ENCODE measurements around the gene RAB3A.
"Not testable (repeated sequence)": the region's sequence is repeated elsewhere in the genome, so short reads cannot be mapped to it uniquely, and the experiment has no call there.

The RAB3A gene

DNA sequence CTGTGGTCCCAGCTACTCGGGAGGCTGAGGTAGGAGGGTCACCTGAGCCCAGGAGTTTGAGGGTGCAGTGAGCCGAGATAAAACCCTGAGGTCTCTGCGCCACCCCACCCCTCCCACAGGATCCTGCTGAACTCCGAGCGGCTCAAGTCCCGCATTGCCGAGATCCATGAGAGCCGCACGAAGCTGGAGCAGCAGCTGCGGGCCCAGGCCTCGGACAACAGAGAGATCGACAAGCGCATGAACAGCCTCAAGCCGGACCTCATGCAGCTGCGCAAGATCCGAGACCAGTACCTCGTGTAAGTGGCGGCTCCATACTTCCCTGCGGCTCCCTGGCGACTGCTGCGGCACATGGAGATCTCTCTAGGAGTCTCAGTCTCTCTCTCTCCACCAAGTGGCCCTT is 36.8 kb downstream of the RAB3A start:
- no peaks in the 10 kb centered on the region for H3K27me3 ChIP-seq (ENCODE audit: control insufficient read depth in 1 of 2, insufficient read depth in 2 of 2, low read length in 2 of 2)
- H3K36me3 ChIP-seq (ENCODE audit: control insufficient read depth in 2 of 2, insufficient read depth in 2 of 2, low read length in 2 of 2), result peaks cover 28 to 33% of the 10 kb centered on the region in 2 donors
- H3K4me1 ChIP-seq (ENCODE audit: control insufficient read depth, insufficient read depth, low read length), result no peaks in the 10 kb centered on the region
- H3K4me3 ChIP-seq (ENCODE audit: low read length in 2 of 2), result no peak overlapping the region
- no peaks in the 10 kb centered on the region for H3K9me3 ChIP-seq (ENCODE audit: control insufficient read depth in 2 of 2, low read length in 2 of 2)
- H3K27ac ChIP-seq (ENCODE audit: low read length), result no peak overlapping the region
- H3K9ac ChIP-seq (ENCODE audit: low read length in 2 of 2), result no peak overlapping the region

DNA sequence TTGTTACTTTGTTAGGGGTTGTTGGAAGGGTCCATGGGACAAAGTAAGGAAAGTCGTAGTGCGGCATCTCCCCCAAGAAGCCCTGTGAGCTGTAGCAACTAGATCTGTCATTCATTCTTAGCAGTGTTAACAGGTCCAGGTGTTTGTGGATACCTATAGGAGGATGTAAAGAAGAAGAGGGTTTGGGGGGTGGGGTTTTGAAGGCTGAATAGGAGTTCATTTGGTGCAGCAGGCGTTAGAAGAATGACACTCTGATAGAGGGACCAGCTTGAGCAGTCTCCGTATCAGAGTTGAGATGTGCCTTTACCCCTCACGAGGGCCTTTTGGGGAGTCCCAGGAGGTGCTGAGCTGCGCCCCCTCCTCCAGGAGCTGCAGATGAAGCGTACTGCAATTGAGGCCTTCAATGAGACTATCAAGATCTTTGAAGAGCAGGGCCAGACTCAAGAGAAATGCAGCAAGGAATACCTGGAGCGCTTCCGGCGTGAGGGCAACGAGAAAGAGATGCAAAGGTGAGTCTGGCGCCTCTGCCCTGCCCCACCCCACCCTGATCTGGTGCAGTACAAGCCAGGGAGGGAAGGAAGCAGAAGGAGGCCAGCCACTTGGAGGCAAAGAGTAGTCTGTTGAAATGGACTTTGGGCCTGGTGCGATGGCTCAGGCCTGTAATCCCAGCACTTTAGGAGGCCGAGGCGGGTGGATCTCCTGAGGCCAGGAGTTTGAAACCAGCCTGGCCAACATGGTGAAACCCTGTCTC is 37.9 kb downstream of the RAB3A start:
- no peak overlapping the region for H3K4me3 ChIP-seq (ENCODE audit: low read length in 2 of 2)
- no peaks in the 10 kb centered on the region for H3K27me3 ChIP-seq (ENCODE audit: control insufficient read depth in 1 of 2, insufficient read depth in 2 of 2, low read length in 2 of 2)
- H3K36me3 ChIP-seq (ENCODE audit: control insufficient read depth in 2 of 2, insufficient read depth in 2 of 2, low read length in 2 of 2), result peaks cover 31 to 33% of the 10 kb centered on the region in 2 donors
- H3K9me3 ChIP-seq (ENCODE audit: control insufficient read depth in 2 of 2, low read length in 2 of 2), result no peaks in the 10 kb centered on the region
- peaks cover 8% of the 10 kb centered on the region for H3K4me1 ChIP-seq (ENCODE audit: control insufficient read depth, insufficient read depth, low read length)
- no peak overlapping the region for H3K27ac ChIP-seq (ENCODE audit: low read length)
- H3K9ac ChIP-seq (ENCODE audit: low read length in 2 of 2), result no peak overlapping the region

DNA sequence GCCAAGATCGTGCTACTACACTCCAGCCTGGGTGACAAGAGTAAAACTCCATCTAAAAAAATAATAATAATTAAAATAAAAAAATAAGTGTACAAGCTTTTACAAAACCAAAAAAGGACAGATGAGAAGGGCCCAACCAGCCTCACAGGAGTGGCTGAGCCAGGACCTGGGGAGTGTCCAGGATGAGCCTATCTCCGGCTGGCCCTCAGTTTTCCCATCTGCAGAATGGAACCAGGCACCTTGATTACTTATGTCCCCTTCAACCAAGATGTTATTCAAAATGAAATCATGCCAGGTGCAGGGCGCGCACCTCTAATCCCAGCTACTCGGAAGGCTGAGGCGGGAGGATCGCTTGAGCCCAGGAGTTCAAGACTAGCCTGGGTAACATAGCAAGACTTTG is 39.8 kb downstream of the RAB3A start:
- Histone ChIP-seq H3K27ac (ENCODE audit: low read length) (no peak overlapping the region), H3K36me3 (ENCODE audit: control insufficient read depth in 2 of 2, insufficient read depth in 2 of 2, low read length in 2 of 2) (peaks cover 28 to 30% of the 10 kb centered on the region in 2 donors), H3K9ac (ENCODE audit: low read length in 2 of 2) (no peak overlapping the region), H3K9me3 (ENCODE audit: control insufficient read depth in 2 of 2, low read length in 2 of 2) (no peaks in the 10 kb centered on the region), H3K4me3 (ENCODE audit: low read length in 2 of 2) (no peak overlapping the region), H3K27me3 (ENCODE audit: control insufficient read depth in 1 of 2, insufficient read depth in 2 of 2, low read length in 2 of 2) (no peaks in the 10 kb centered on the region), H3K4me1 (ENCODE audit: control insufficient read depth, insufficient read depth, low read length) (peaks cover 17% of the 10 kb centered on the region)

DNA sequence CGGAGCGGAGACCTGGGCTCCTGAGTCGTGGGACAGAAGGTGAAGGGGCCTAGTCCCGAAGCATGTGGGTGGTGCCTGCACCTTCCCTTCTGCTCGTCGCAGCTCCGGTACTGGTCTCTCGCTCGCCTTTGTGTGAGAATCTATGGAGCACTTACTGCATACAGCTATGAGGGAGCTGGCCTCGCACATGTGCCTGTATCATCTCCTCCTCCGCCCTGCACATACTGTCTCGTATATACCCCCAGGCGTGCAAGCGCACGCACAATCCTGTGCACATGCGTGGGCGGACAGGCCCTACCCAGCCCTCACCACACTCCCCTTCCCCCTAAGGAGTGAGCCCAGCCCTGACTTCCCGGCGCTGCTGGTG is 42.2 kb downstream of the RAB3A start:
- Histone ChIP-seq H3K36me3 (ENCODE audit: control insufficient read depth in 2 of 2, insufficient read depth in 2 of 2, low read length in 2 of 2) (peaks cover 24 to 25% of the 10 kb centered on the region in 2 donors), H3K27me3 (ENCODE audit: control insufficient read depth in 1 of 2, insufficient read depth in 2 of 2, low read length in 2 of 2) (no peaks in the 10 kb centered on the region), H3K9ac (ENCODE audit: low read length in 2 of 2) (peak overlapping the region; percentile 31 to 42), H3K9me3 (ENCODE audit: control insufficient read depth in 2 of 2, low read length in 2 of 2) (no peaks in the 10 kb centered on the region), H3K27ac (ENCODE audit: low read length) (no peak overlapping the region), H3K4me1 (ENCODE audit: control insufficient read depth, insufficient read depth, low read length) (peaks cover 32% of the 10 kb centered on the region), H3K4me3 (ENCODE audit: low read length in 2 of 2) (peak overlapping the region; percentile 29 to 69)

DNA sequence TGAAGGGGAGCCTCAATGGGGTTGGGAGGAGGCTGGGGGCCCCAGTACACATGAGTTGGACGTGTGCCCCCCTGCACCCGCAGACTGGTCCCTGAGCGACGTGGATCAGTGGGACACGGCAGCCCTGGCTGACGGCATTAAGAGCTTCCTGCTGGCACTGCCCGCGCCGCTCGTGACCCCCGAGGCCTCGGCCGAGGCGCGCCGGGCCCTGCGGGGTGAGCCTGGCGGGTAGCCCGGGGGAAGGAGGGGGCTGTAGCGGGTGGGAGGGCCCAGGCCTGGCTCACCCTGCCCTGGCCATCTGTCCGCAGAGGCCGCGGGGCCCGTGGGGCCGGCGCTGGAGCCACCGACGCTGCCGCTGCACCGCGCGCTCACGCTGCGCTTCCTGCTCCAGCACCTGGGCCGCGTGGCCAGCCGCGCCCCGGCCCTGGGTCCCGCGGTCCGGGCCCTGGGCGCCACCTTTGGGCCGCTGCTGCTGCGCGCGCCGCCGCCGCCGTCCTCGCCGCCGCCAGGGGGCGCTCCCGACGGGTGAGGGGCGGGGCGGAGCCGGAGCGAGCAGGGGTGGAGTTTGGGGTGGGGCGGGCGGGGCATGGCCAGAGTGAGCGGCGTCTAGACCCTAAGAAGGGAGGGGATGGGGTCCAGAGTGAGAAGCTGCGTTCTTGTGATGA is 42.7 kb downstream of the RAB3A start:
- Histone ChIP-seq H3K36me3 (ENCODE audit: control insufficient read depth in 2 of 2, insufficient read depth in 2 of 2, low read length in 2 of 2) (peaks cover 22 to 24% of the 10 kb centered on the region in 2 donors), H3K4me1 (ENCODE audit: control insufficient read depth, insufficient read depth, low read length) (peaks cover 37% of the 10 kb centered on the region), H3K4me3 (ENCODE audit: low read length in 2 of 2) (peak overlapping the region; percentile 29 to 69), H3K27me3 (ENCODE audit: control insufficient read depth in 1 of 2, insufficient read depth in 2 of 2, low read length in 2 of 2) (no peaks in the 10 kb centered on the region), H3K27ac (ENCODE audit: low read length) (peak overlapping the region; percentile 58), H3K9ac (ENCODE audit: low read length in 2 of 2) (peak overlapping the region; percentile 42 to 55), H3K9me3 (ENCODE audit: control insufficient read depth in 2 of 2, low read length in 2 of 2) (no peaks in the 10 kb centered on the region)

DNA sequence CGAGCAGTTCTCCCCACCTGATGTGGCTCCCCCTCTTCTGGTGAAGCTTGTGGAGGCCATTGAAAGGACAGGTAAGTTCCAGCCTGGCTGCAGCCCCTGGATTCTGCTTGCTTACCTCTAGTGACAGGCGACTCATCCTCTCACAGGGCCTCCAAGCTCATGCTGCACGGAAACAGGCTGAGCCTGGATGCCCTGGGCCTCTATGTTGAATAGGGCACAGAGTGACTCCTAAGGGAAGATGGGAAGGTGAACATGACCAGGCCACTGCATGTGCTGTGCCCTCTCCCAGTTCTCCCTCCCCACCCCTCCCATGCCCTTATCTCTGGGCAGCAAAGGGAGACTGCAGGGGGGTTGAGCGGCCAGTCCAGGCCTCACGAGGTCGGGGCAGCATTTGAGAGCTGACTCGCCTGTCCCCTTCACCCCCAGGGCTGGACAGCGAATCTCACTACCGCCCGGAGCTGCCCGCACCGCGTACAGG is 43.3 kb downstream of the RAB3A start:
- Histone ChIP-seq H3K4me3 (ENCODE audit: low read length in 2 of 2) (peak overlapping the region in 1 of 2 donors; percentile 64), H3K27me3 (ENCODE audit: control insufficient read depth in 1 of 2, insufficient read depth in 2 of 2, low read length in 2 of 2) (no peaks in the 10 kb centered on the region), H3K4me1 (ENCODE audit: control insufficient read depth, insufficient read depth, low read length) (peaks cover 42% of the 10 kb centered on the region), H3K27ac (ENCODE audit: low read length) (peak overlapping the region; percentile 58), H3K9me3 (ENCODE audit: control insufficient read depth in 2 of 2, low read length in 2 of 2) (no peaks in the 10 kb centered on the region), H3K36me3 (ENCODE audit: control insufficient read depth in 2 of 2, insufficient read depth in 2 of 2, low read length in 2 of 2) (peaks cover 17 to 18% of the 10 kb centered on the region in 2 donors), H3K9ac (ENCODE audit: low read length in 2 of 2) (peak overlapping the region; percentile 29 to 55)

DNA sequence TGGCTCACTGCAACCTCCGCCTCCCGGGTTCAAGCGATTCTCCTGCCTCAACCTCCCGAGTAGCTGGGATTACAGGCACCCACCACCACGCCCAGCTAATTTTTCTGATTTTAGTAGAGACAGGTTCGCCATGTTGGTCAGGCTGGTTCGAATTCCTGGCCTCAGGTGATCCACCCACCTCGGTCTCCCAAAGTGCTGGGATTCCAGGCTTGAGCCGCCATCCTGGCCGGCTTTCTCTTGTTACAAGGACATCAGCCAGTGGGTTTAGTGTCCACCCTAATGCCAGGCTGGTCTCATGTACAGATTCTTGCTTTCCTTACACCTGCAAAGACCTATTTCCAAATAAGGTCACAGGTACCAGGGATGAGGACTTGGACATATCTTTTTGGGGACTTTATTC is 44.0 kb downstream of the RAB3A start:
- H3K4me1 ChIP-seq (ENCODE audit: control insufficient read depth, insufficient read depth, low read length), result peaks cover 46% of the 10 kb centered on the region
- H3K4me3 ChIP-seq (ENCODE audit: low read length in 2 of 2), result no peak overlapping the region
- H3K36me3 ChIP-seq (ENCODE audit: control insufficient read depth in 2 of 2, insufficient read depth in 2 of 2, low read length in 2 of 2), result peaks cover 15 to 16% of the 10 kb centered on the region in 2 donors
- H3K9ac ChIP-seq (ENCODE audit: low read length in 2 of 2), result no peak overlapping the region
- H3K9me3 ChIP-seq (ENCODE audit: control insufficient read depth in 2 of 2, low read length in 2 of 2), result no peaks in the 10 kb centered on the region
- peak overlapping the region; percentile 58 for H3K27ac ChIP-seq (ENCODE audit: low read length)
- H3K27me3 ChIP-seq (ENCODE audit: control insufficient read depth in 1 of 2, insufficient read depth in 2 of 2, low read length in 2 of 2), result no peaks in the 10 kb centered on the region

DNA sequence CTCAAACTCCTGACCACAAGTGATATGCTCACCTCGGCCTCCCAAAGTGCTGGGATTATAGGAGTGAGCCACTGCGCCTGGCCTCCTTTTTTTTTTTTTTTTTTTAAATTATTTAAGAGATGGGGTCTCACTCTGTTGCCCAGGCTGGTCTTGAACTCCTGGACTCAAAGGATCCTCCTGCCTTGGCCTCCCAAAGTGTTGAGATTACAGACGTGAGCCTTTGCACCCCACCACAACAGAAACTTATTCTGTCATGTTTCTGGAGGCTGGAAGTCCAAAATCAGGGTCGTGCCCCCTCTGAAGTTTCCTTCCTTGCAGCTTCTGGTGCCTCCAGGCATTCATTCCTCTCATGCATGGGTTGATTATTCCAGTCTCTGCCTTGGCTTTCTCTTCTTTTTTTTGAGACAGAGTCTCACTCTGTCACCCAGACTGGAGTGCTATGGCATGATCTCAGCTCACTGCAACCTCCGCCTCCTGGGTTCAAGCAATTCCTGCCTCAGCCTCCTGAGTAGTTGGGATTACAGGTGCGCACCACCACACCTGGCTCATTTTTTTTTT is 44.7 kb downstream of the RAB3A start:
- H3K36me3 ChIP-seq (ENCODE audit: control insufficient read depth in 2 of 2, insufficient read depth in 2 of 2, low read length in 2 of 2), result peaks cover 15% of the 10 kb centered on the region in 2 donors
- peaks cover 52% of the 10 kb centered on the region for H3K4me1 ChIP-seq (ENCODE audit: control insufficient read depth, insufficient read depth, low read length)
- H3K27me3 ChIP-seq (ENCODE audit: control insufficient read depth in 1 of 2, insufficient read depth in 2 of 2, low read length in 2 of 2); H3K4me3 ChIP-seq (ENCODE audit: low read length in 2 of 2); H3K9me3 ChIP-seq (ENCODE audit: control insufficient read depth in 2 of 2, low read length in 2 of 2); H3K27ac ChIP-seq (ENCODE audit: low read length); H3K9ac ChIP-seq (ENCODE audit: low read length in 2 of 2): not testable (repeated sequence)

DNA sequence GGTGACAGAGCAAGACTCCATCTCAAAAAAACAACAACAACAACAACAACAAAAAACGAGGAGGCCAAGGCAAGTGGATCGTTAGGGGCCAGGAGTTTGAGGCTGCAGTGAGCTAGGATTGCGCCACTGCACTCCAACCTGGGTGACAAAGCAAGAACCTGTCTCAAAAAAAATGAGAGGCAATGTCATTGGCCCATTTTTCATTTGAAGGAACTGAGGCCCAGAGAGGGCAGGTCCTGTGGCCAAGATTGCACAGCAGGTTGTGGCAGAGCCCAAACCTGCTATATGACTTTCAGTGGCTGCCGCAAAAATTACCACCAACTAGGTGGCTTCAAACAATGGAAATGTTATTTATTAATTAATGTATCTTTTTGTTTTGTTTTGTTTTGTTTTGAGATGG is 45.4 kb downstream of the RAB3A start:
- no peak overlapping the region for H3K4me3 ChIP-seq (ENCODE audit: low read length in 2 of 2)
- H3K4me1 ChIP-seq (ENCODE audit: control insufficient read depth, insufficient read depth, low read length), result peaks cover 55% of the 10 kb centered on the region
- no peaks in the 10 kb centered on the region for H3K27me3 ChIP-seq (ENCODE audit: control insufficient read depth in 1 of 2, insufficient read depth in 2 of 2, low read length in 2 of 2)
- no peak overlapping the region for H3K27ac ChIP-seq (ENCODE audit: low read length)
- H3K9ac ChIP-seq (ENCODE audit: low read length in 2 of 2), result no peak overlapping the region
- H3K36me3 ChIP-seq (ENCODE audit: control insufficient read depth in 2 of 2, insufficient read depth in 2 of 2, low read length in 2 of 2), result peaks cover 12% of the 10 kb centered on the region in 2 donors
- no peaks in the 10 kb centered on the region for H3K9me3 ChIP-seq (ENCODE audit: control insufficient read depth in 2 of 2, low read length in 2 of 2)

DNA sequence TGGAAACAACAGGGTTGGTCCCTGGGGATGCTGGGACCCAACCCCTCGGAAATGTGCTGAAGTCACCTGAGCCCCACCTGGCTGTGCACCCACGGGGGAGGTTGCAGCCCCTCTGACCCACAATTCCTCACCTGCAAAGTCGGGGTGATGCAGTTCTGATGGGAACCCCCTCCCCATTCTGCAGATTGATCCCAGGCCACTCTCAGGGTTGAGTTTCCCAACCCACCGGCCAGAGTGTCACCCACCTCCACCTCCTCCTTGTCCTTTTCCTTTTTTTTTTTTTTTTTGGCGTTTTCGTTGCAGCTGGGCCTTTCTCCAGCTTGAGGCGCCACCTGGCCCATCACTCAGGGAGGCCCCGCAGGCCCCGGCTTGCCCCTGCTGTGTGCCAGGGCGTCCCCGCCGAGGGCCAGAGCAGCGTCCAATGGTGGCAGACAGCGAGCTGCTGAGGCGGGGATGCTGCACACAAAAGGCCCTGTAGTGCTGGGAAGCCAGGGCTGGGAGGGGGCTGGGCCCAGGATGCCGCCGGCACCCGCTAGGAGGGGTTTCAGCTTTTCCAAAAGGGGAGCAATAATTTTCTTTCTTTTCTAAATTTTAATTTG is 46.3 kb downstream of the RAB3A start:
- Histone ChIP-seq H3K4me1 (ENCODE audit: control insufficient read depth, insufficient read depth, low read length) (peaks cover 57% of the 10 kb centered on the region), H3K4me3 (ENCODE audit: low read length in 2 of 2) (peak overlapping the region; percentile 25 to 29), H3K9ac (ENCODE audit: low read length in 2 of 2) (peak overlapping the region; percentile 29 to 55)

More for the DNA sequence above, 46.3 kb downstream of the RAB3A start:
- Histone ChIP-seq H3K9me3 (ENCODE audit: control insufficient read depth in 2 of 2, low read length in 2 of 2) (no peaks in the 10 kb centered on the region), H3K27me3 (ENCODE audit: control insufficient read depth in 1 of 2, insufficient read depth in 2 of 2, low read length in 2 of 2) (no peaks in the 10 kb centered on the region), H3K36me3 (ENCODE audit: control insufficient read depth in 2 of 2, insufficient read depth in 2 of 2, low read length in 2 of 2) (peaks cover 3 to 4% of the 10 kb centered on the region in 2 donors), H3K27ac (ENCODE audit: low read length) (peak overlapping the region; percentile 87)

All from stomach smooth muscle (tissue), 2 donors.